ENCODE data around the gene STK17A.

Gene STK17A
- total RNA-seq: 260 to 483 reads per million in 2 donors

DNA sequence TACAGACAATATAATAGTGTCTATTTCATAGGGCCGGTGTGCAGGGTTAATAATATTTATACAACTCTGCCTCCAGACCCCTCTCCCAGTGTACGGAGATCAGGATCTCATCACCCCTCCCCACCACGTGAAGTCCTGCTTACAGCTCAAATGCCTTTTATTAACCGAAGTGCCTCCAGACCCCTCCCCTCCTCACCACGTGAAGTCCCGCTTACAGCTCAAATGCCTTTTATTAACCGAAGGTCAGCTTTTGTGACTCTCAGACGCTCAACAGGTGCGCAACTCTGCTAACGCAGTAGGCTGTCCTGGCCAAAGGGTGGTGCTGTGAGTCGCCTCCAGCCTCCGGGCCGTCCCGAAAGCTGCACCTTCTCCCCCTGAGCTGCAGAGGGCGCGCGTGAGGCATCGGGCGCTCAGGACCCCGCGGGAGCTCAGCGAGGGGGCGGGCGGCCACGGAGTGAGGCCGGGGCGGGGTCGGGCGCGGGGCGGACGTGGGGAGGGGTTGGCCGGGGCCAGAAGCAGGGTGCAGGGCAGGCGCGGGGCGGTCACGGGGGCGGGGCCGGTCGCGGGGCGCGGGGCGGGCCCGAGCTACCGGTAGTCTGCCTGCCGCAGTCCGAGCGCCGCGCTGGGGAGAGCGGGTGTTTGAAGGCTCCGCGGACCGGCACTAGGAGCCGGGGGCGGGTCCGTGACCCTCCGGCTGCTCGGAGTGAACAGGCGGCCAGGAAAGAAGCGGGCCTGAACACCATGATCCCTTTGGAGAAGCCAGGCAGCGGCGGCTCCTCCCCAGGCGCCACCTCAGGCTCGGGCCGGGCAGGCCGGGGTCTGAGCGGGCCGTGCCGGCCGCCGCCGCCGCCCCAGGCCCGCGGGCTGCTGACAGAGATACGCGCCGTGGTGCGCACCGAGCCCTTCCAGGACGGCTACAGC is at the start of gene STK17A:
Gene STK17A, plus strand, starts transcription at position 606 of the 921 bp plus-strand sequence. Its CDS starts 136 bp downstream, at position 742.
- DNase-seq: peak; percentile 91

DNA sequence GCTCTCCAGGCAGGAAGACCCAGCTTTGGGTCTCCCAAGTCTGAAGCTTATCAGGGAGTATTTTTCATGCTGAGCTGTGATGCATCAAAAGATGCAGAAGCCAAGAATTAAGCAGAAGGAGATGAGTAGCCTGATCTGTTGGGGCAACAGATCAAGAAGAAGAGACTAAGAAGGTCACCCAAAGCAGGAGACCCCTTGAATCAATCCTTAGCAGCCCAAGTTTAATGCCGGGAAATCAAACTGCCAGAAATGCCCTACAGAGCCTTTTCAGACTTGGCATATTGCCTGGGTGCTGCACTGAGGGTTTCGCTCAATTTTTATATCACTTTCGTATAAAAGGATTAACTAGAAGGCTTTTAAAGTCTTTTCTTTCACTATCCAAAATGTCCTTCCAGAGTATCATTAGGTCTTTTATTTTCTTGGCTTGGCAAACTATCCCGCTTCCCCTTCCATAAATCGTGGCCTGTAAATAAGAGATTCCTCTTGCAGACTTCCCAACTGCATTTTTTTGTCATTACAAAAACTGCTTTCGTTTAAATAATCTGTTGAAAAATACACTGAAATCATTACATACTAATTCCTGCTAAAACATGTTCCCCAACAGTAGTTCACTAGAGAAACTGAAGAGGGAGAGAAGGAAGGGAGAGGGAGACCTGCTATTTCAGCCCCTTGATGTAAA is 49.0 kb upstream of the STK17A start:
- DNase-seq: no peak

DNA sequence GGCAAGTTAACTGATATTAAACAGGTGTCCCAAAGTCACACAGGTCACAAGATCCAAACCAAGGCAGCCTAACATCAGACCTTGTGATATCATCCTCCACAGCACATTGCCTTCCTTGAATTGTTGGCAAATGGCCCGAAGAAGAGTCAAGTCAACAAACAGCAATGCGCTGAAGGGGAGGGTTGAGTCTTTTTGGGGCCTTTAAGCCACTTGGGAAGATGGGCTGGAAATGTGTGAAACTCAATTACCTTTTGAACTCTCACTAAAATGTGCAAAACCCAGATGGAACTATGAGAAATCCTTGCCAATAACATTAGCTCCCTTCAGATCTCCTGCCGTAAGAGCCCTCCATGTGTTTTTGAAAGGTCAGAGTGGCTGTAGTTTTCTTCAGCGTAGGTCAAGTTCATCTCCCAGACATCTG is 47.9 kb upstream of the STK17A start:
- DNase-seq: no peak

GRCh38 chr7:43535810-43536585 is 46.9 kb upstream of the STK17A start:
- no peak for DNase-seq

- DNase-seq: no peak
Observed at GRCh38 chr7:43536773-43537172, 46.1 kb upstream of the STK17A start.

GRCh38 chr7:43537765-43538403 is 45.0 kb upstream of the STK17A start:
- no peak for DNase-seq

- DNase-seq: no peak
Observed at GRCh38 chr7:43538404-43538771, 44.5 kb upstream of the STK17A start.

DNA sequence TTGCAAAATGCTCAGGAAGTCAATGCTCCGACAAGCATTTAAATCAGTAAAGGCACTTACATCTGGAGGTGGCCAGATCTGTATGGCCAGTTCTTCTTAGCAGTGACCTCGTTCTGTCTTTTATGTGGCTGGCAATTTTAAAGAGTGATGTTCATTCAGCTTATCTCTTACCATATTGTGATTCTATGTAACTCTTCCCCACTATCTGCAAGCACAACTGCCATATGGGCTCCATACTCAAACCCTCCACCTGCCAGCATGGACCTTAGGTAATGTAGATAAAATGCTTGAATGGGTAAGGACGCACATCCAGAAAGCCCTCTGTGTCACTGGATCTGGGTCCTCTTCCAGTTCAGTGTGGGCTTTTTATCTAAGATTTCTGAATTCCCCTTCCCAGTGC is 42.4 kb upstream of the STK17A start:
- DNase-seq: no peak

DNA sequence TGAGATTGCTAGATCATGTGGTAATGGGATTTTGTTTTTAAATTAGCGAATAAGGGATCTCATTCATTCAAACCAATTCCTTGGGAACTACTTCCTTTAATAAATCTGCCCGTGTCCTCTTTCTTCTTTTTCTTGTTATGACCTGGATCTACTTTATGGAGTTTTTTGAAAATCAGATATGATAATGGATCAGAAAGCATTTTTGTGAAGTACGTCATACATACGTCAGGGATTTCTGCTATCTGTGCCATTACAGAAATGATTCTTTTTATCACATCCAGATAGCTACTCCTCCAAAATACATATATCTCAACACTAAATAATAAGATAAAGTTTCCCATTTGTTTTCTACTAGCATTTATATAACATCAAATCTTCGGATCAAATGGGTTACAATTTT is 40.2 kb upstream of the STK17A start:
- no peak for DNase-seq

GRCh38 chr7:43546231-43546630 is 36.7 kb upstream of the STK17A start:
- DNase-seq: no peak

DNA sequence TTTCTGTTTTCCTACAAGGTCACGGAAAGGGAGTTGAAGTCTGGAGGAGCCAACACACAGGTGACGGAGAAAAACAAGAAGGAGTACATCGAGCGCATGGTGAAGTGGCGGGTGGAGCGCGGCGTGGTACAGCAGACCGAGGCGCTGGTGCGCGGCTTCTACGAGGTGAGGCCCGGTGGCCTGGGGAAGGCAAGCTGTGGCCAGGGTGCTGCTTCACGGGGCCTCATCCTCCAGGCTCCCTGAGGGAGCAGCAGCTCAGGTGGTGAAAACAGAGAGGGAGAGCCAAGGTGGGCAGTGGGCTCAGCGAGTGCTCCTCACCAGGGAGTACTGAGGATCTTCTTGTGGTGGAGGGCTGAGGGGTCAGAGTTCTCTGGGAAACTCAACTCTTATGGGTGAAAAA is 32.5 kb upstream of the STK17A start:
- DNase-seq: no peak

GRCh38 chr7:43552122-43552521 is 30.8 kb upstream of the STK17A start:
- DNase-seq: no peak

- DNase-seq: no peak
Observed at GRCh38 chr7:43553999-43554398, 28.9 kb upstream of the STK17A start.

DNA sequence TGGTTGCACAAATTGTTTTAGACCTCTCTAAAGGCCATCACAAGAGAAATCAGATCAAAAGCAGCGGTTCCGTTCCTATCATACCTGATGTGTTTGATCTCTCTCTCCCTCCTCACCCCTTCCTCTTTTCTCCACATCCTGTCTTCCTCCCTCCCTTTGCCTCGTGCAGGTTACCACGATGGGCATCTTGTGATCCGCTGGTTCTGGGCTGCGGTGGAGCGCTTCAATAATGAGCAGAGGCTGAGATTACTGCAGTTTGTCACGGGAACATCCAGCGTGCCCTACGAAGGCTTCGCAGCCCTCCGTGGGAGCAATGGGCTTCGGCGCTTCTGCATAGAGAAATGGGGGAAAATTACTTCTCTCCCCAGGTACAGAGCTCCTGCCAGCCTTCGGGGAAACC is 28.5 kb upstream of the STK17A start:
- no peak for DNase-seq

DNA sequence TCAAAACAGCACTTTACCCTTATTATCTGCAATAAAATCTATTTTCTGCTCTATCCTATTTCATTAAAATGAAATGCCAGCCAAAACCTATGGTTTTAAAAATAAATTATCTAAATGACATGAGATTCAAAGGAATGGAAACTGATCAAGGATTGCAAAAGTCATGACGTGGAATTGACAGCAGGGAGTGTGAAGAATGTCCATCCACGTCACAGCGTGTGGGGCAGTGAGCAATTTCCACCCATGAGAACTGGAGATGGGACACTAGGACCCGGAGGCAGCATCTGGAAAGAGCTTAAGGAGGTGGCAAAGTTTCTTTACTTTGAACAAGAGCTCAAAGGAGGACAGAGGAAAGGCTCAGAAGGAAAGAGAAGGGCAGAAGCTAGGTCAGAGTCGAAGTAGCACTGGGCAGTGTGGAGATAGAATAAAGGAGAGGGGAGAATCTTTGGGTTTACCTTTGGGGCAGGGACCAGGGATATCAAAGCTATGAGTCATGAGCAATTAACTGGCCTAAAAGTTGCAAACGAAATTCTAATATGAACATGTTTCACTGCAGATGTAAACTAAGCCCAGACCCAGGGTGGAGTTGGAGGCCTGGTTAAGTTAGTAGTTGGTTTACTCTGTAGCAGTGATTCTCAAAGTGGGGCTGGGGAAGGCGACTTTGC is 24.9 kb upstream of the STK17A start:
- no peak for DNase-seq

DNA sequence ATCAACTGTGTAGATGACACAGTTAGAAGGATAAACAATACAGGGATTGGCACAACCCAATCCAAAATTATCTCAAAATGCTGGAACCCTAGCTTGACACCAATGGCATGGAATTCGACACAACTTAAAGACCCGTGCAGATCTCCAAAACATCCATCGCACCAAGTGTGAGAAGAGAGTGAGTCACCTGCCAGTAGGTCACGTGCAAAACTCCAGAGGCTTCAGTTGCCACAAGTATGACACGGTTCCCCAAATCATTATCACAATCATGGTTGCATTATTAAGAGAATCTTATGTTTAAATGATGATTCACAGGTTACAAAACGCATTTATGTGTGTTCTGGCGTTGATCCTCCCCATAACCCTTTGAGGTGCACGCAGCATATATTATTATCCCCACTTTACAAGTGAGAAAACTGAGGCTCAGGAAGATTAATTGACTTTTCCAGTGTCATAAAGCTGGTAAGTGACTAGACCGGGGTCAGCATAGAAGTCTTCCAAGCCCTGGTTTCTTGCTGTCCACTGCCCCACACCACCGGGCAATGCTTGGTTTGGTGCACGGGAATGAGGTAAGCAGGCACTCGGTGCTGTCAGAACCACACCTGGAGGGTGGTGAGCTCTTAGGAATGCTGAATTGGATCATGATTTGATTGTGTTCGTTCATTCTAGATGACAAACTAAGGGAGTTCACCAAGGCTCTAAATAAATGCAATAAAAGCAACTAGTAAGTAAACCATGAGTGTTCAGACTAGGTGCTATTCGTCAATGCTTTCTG is 23.6 kb upstream of the STK17A start:
- no peak for DNase-seq

DNA sequence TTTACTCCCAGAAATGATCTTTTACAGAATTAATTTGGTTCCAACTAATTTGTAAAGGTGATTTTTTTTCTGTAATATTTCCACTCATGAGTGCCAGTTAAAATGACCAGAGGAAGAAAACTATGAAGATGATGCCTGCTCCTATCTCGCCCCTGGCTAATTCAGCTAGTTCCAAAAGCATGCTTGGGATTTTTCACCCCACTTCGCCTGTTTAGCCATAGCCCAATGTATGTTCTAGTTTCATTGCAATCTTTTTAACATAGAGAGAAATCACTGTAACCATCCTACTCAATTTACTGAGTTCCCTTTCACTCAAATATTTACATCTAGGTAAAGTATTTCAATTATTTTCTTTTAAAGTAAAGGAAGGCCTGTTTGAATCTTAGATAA is 23.0 kb upstream of the STK17A start:
- DNase-seq: no peak

DNA sequence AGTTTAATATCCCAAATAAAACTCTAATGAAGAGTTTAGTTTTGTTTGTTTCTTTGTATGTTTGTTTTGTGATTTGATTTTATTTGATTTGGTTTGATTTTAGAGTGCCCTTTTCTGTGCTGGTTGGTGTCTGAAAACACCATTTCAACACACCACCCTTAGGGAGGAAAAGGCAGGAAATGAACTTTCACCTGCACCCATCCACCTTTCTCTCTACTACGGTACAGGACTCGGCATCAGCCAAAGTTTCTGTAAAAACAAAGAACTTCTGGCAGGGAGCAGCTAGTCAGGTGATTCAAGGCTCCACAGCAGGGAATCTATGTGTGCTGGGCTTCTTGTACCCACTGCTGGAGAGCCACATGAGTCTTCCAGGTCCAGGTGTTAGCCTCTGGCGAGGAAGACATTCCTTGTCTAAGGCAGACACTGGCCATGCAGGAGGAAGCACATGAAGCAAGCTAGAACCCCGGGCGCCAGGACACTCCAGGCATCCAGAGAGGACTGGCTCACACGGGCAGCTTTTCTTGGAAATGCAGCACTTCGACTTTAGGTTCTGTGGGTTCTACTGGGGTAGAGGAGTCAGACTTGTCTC is 22.1 kb upstream of the STK17A start:
- no peak for DNase-seq

DNA sequence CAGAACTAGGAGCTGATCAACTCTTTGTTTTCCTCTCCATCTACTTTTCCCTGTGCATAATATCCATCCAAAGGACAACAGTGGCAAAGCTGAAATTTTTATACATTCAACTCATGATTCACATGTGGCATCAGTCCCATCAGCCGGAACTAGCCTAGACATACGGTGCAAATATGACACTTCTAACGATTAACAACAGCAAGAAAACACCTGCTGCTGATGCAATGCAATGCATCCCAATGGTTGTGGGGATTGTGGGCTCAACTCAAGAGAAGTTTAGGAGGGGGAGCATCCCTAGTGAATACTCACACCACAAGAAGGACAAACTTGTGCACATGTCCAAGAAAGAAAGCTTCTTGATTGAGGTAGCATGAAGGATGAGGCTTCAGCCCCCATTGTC is 20.5 kb upstream of the STK17A start:
- DNase-seq: no peak

DNA sequence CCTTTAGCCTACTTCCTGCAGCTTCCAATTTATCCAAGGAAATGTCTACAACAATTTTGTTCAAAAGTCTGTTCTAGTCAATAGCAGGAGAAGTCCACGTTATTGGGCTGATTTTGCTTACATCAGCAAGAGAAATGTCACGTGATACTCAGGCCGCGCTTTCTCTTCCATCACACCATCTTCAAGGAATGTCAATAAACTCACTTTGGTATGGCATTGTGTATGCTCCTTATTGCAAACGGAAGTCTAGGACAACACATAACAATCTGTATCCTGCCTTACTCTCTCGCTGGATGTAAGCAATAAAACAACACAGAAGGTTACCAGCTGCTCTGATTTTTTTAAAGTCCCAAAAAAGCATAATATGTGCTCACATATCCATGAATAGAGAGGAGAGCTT is 17.1 kb upstream of the STK17A start:
- DNase-seq: no peak

- no peak for DNase-seq
Observed at GRCh38 chr7:43568529-43568928, 14.4 kb upstream of the STK17A start.

Data from T-helper 9 cell (primary cell).